ENCODE measurements around the gene GDPGP1. TPM values are rescaled to one million over a fixed set of nuclear protein-coding genes. Genes with fewer than 3 reads are reported as not detected.
A peak's percentile ranks its signal among the peaks of the same experiment; 100 is the strongest.

Gene GDPGP1
- total RNA-seq, 4 donors from 2014 or later: 4.7 to 8.4 (median 5.5) TPM

GRCh38 chr15:90239371-90239770, 5.4 kb downstream of the GDPGP1 start:
- no peak overlapping the region for H3K4me3 ChIP-seq
- no peak for DNase-seq
- H3K9me3 ChIP-seq: no peaks in the 10 kb centered on the region
- intact Hi-C loops (cut with DNase I): no loop called here
- no peak overlapping the region for H3K27ac ChIP-seq
- no peak for TF ChIP-seq CTCF (IDR thresholded peaks at IDR 0.05)
- TF ChIP-seq POLR2A (IDR thresholded peaks at IDR 0.05): no peak
- WGBS, 2 donors: 62 to 78% methylated on average over 3 of the region's 3 CpGs
- H3K27me3 ChIP-seq: no peaks in the 10 kb centered on the region
- peaks cover 0 to 59% (median 9%) of the 10 kb centered on the region in 3 donors for H3K36me3 ChIP-seq
- H3K4me1 ChIP-seq: peaks cover 0 to 13% (median 5%) of the 10 kb centered on the region in 3 donors

GRCh38 chr15:90240856-90241255, 6.8 kb downstream of the GDPGP1 start:
- no peak for TF ChIP-seq CTCF (IDR thresholded peaks at IDR 0.05)
- TF ChIP-seq POLR2A (IDR thresholded peaks at IDR 0.05): no peak
- no peak for DNase-seq
- Histone ChIP-seq H3K36me3 (peaks cover 0 to 59% (median 9%) of the 10 kb centered on the region in 3 donors), H3K27ac (no peak overlapping the region), H3K4me1 (no peaks in the 10 kb centered on the region), H3K9me3 (no peaks in the 10 kb centered on the region), H3K4me3 (no peak overlapping the region), H3K27me3 (no peaks in the 10 kb centered on the region)
- intact Hi-C loops (cut with DNase I): no loop called here
- WGBS, 2 donors: 80 to 91% methylated on average over 2 to 6 of the region's 8 CpGs

GRCh38 chr15:90241343-90242192, 7.6 kb downstream of the GDPGP1 start:
- intact Hi-C loops (cut with DNase I): no loop called here
- Histone ChIP-seq H3K4me3 (no peak overlapping the region), H3K4me1 (no peaks in the 10 kb centered on the region), H3K27ac (no peak overlapping the region), H3K27me3 (no peaks in the 10 kb centered on the region), H3K9me3 (no peaks in the 10 kb centered on the region), H3K36me3 (peaks cover 0 to 52% (median 9%) of the 10 kb centered on the region in 3 donors)
- 77 to 81% methylated on average over 3 to 7 of the region's 22 CpGs for WGBS, 2 donors
- no peak for DNase-seq
- TF ChIP-seq CTCF (IDR thresholded peaks at IDR 0.05) (no peak), POLR2A (IDR thresholded peaks at IDR 0.05) (no peak)

GRCh38 chr15:90243943-90244639, 10.1 kb downstream of the GDPGP1 start:
- intact Hi-C loops (cut with DNase I): no loop called here
- Histone ChIP-seq H3K27ac (no peak overlapping the region), H3K36me3 (peaks cover 0 to 27% (median 9%) of the 10 kb centered on the region in 3 donors), H3K27me3 (no peaks in the 10 kb centered on the region), H3K9me3 (no peaks in the 10 kb centered on the region), H3K4me1 (peaks cover 0 to 4% (median 3%) of the 10 kb centered on the region in 3 donors), H3K4me3 (no peak overlapping the region)
- no peak for TF ChIP-seq CTCF (IDR thresholded peaks at IDR 0.05)
- no peak for TF ChIP-seq POLR2A (IDR thresholded peaks at IDR 0.05)
- WGBS, 2 donors: 72 to 89% methylated on average over 6 to 8 of the region's 10 CpGs
- DNase-seq: no peak

- peak overlapping the region in 2 of 4 donors; percentile 39 to 54 for H3K27ac ChIP-seq
- H3K4me3 ChIP-seq: peak overlapping the region in 3 of 4 donors; percentile 57 to 67 (median 59)
- TF ChIP-seq CTCF (IDR thresholded peaks at IDR 0.05): no peak
- no peak for TF ChIP-seq POLR2A (IDR thresholded peaks at IDR 0.05)
- intact Hi-C loops (cut with DNase I): no loop called here
- H3K27me3 ChIP-seq: no peaks in the 10 kb centered on the region
- DNase-seq: no peak
- no peaks in the 10 kb centered on the region for H3K9me3 ChIP-seq
- H3K36me3 ChIP-seq: no peaks in the 10 kb centered on the region
- peaks cover 3 to 16% (median 8%) of the 10 kb centered on the region in 3 donors for H3K4me1 ChIP-seq
- 68 to 69% methylated on average over 5 to 6 of the region's 6 CpGs for WGBS, 2 donors
Measured at GRCh38 chr15:90248789-90249202, 14.8 kb downstream of the GDPGP1 start.
